Measurements from ENCODE around the gene MBD5.

DNA sequence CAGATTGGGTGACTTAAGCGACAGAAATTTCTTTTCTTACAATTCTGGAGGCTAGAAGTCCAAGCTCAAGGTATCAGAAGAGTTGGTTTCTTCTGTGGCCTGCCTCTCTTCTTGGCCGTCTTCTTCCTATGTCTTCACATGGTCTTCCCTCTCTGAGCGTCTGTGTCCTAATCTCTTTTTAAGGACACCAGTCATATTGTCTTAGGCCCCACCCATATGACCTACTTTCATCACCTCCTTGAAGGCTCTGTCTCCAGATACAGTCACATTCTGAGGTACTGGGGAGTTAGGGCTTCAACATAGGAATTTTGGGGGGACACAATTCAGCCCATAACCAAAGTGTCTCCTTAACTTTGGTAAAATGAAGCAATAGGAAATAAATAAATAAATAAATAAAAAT lies 512.8 kb downstream of the MBD5 start:
- TF ChIP-seq EZH2phosphoT487 (IDR thresholded peaks at IDR 0.05; ENCODE audit: insufficient read depth, low read depth) (no peak), EZH2 (IDR thresholded peaks at IDR 0.05; ENCODE audit: insufficient read depth, poor library complexity, severe bottlenecking) (no peak)
